Thymus (tissue), 11 donors: ENCODE data around the gene ADGRF3. TPM values are rescaled to one million over a fixed set of nuclear protein-coding genes. Genes with fewer than 3 reads are reported as not detected.
"Not testable (repeated sequence)": the region's sequence is repeated elsewhere in the genome, so short reads cannot be mapped to it uniquely, and the experiment has no call there.

Source experiments
- DNase-seq, 9 donors: peaks; one replicate each; pipeline ENCODE4 v3.0.0-alpha.2; 2013; ENCODE audit warnings: low spot score in 9 of 9, low read depth in 6 of 9, missing footprints in 1 of 9
- H3K27ac ChIP-seq, 2 donors: one replicate each; pipeline ENCODE4 v1.5.1; 2013; ENCODE audit warnings: control low read depth in 1 of 2, low read depth in 1 of 2, low read length in 1 of 2, mild to moderate bottlenecking in 1 of 2, moderate library complexity in 1 of 2
- H3K27me3 ChIP-seq, 2 donors: one replicate each; pipeline ENCODE4 v1.5.1; 2013; ENCODE audit warnings: low read length in 1 of 2; ENCODE audit not compliant: control insufficient read depth in 2 of 2, insufficient read depth in 1 of 2
- H3K36me3 ChIP-seq, 2 donors: one replicate each; pipeline ENCODE4 v1.5.1; 2013; ENCODE audit warnings: low read length in 1 of 2, mild to moderate bottlenecking in 1 of 2, moderate library complexity in 1 of 2; ENCODE audit not compliant: control insufficient read depth in 2 of 2, insufficient read depth in 2 of 2
- H3K4me1 ChIP-seq, 2 donors: one replicate each; pipeline ENCODE4 v1.5.1; 2013; ENCODE audit warnings: low read length in 2 of 2; ENCODE audit not compliant: control insufficient read depth in 2 of 2, insufficient read depth in 2 of 2
- H3K4me3 ChIP-seq, 2 donors: one replicate each; pipeline ENCODE4 v1.5.1; 2013; ENCODE audit warnings: low read length in 2 of 2, control low read depth in 1 of 2, mild to moderate bottlenecking in 1 of 2
- H3K9me3 ChIP-seq, 2 donors: one replicate each; pipeline ENCODE4 v1.5.1; 2013; ENCODE audit warnings: low read length in 1 of 2, mild to moderate bottlenecking in 1 of 2; ENCODE audit not compliant: control insufficient read depth in 2 of 2, insufficient read depth in 1 of 2
- WGBS: extraction: QIAGEN DNeasy Blood & Tissue Kit; methylation state at CpG from one replicate; pipeline ENCODE4 v1.1.7; 2013; 5-methylcytosine and 5-hydroxymethylcytosine counted together
- polyA plus RNA-seq: library from polyadenylated mRNA; stranded (reverse); fragments of 200-250 nt; gene quantifications from one replicate; pipeline ENCODE4 v1.2.3, GENCODE V29; 2013
- total RNA-seq: library from RNA; stranded (reverse); fragments of 120-200 nt; gene quantifications from one replicate; pipeline ENCODE4 v1.2.4, GENCODE V29; 2013
- donor health status: healthy.

The ADGRF3 gene
- total and polyA plus RNA-seq, 2 donors: 0.33 to 0.39 TPM

DNA sequence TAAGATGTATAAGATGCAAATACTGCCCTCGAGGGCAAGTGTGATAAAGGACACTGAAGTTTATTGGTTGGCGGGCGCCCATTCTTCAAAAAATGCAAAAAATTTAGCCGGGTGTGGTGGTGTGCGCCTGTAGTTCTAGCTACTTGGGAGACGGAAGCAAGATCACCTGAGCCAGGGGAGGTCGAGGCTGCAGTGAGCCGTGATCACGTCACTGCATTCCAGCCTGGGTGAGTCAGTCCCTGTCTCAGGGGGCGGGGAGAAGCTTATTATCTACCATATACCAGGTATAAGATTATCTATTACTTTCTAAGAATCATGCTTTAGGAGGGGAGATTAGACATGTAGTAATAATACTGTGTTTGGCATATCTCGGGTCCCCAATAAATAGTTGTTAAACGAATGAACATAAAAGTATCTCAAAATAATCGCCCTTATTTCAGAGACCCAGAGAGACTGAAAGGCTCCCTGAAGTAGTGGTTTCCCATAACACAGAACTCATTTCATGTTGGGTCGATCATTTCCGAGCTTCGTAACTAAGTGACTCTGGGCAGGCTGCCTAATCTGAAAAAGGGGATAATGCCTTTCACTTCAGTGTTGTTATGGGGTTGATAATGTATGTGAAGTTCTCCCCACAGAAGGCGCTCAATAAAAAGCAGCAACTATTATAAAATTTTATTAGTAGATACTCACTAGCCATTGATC, 1.9 kb downstream of the ADGRF3 start:
- H3K4me1 ChIP-seq: peaks cover 7 to 17% of the 10 kb centered on the region in 2 donors
- peak in 1 of 9 donors; percentile 1 for DNase-seq
- H3K27me3 ChIP-seq: no peaks in the 10 kb centered on the region
- H3K36me3 ChIP-seq: no peaks in the 10 kb centered on the region
- 63% methylated on average over 17 of the region's 17 CpGs for WGBS
- peak overlapping the region in 1 of 2 donors; percentile 95 for H3K27ac ChIP-seq
- H3K9me3 ChIP-seq: no peaks in the 10 kb centered on the region
- peak overlapping the region; percentile 57 to 76 for H3K4me3 ChIP-seq

DNA sequence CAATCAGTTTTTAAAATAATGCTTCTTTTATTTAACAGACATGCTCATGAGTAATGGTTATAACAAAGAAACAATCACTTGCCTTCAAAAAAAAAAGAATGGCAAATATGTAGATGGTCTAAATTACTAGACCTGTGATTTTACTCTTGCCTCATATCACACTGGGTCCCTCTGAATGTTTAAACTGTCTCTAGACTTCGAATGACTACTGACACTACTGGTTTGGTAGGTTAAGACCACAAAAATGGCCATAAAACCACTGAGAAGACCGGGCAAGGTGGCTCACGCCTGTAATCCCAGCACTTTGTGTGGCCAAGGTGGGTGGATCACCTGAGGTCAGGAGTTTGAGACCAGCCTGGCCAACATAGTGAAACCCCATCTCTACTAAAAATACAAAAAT, 5.8 kb downstream of the ADGRF3 start:
- H3K4me3 ChIP-seq: no peak overlapping the region
- H3K36me3 ChIP-seq: no peaks in the 10 kb centered on the region
- peaks cover 3 to 10% of the 10 kb centered on the region in 2 donors for H3K4me1 ChIP-seq
- WGBS: 93% methylated on average over 3 of the region's 3 CpGs
- no peaks in the 10 kb centered on the region for H3K9me3 ChIP-seq
- no peak for DNase-seq
- no peaks in the 10 kb centered on the region for H3K27me3 ChIP-seq
- H3K27ac ChIP-seq: no peak overlapping the region

DNA sequence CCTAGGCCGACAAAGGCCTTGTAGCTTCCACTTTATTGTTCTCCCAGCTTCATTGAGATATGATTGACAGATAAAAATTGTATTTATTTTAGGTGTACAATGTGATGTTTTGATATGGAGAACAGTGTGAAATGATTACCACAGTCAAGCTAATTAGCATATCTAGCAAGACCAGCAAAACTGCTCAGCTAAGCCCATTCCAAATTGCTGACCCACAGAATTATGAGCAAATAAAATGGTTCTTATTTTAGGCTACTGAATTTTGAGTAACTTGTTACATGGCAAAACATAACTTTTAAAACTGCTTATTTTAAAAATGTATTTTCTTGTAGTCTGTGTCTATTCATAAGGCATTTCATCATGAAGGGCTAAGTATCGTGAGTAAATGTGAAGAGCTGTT, 9.3 kb downstream of the ADGRF3 start:
- no peak for DNase-seq
- Histone ChIP-seq H3K27ac (no peak overlapping the region), H3K36me3 (no peaks in the 10 kb centered on the region), H3K9me3 (no peaks in the 10 kb centered on the region), H3K4me3 (no peak overlapping the region), H3K27me3 (no peaks in the 10 kb centered on the region), H3K4me1 (no peaks in the 10 kb centered on the region)
- WGBS: 97% methylated on average over 2 of the region's 2 CpGs

DNA sequence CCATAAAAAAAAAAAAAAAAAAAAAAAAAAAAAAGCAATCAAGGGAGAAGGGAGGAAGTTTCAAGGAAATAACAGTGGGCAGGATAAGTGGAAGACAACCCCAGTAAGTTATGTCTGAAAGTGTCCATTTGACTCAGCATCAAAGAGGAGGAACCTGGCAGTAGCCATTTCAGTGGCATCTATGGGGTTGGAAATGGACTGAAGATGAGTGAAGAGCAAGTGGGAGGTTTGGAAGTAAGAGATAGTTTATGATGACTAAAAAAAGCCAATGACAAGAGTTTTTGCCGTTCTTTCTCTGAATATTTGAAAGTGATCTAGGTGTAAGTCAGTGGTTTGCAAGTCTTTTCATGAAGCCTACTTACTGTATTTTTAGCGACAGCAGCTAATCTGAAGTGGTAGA, 9.9 kb downstream of the ADGRF3 start:
- no peaks in the 10 kb centered on the region for H3K9me3 ChIP-seq
- DNase-seq: no peak
- H3K4me3 ChIP-seq: no peak overlapping the region
- H3K27ac ChIP-seq: no peak overlapping the region
- H3K27me3 ChIP-seq: no peaks in the 10 kb centered on the region
- H3K36me3 ChIP-seq: no peaks in the 10 kb centered on the region
- no peaks in the 10 kb centered on the region for H3K4me1 ChIP-seq
- WGBS: 97% methylated on average over 2 of the region's 2 CpGs

DNA sequence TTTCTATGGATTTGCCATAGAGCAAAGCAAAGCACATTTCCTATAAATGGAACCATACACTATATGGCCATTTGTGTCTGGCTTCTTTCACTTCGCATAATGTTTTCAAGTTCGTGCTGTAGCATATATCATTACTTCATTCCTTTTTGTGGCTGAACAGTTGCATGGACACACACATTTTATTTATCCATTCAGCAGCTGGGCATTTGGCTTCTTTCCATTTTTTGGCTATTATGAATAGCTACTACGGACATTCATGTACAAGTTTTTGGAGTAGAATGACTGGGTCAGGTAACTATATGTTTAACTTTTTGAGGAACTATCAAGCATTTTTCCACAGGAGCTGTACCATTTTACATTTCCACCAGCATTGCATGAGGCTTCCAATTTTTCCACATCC, 11.4 kb downstream of the ADGRF3 start:
- no peak overlapping the region for H3K27ac ChIP-seq
- H3K4me1 ChIP-seq: peaks cover 0 to 4% of the 10 kb centered on the region in 2 donors
- H3K36me3 ChIP-seq: no peaks in the 10 kb centered on the region
- no peaks in the 10 kb centered on the region for H3K27me3 ChIP-seq
- 96% methylated on average over 3 of the region's 3 CpGs for WGBS
- H3K9me3 ChIP-seq: no peaks in the 10 kb centered on the region
- no peak overlapping the region for H3K4me3 ChIP-seq
- no peak for DNase-seq

DNA sequence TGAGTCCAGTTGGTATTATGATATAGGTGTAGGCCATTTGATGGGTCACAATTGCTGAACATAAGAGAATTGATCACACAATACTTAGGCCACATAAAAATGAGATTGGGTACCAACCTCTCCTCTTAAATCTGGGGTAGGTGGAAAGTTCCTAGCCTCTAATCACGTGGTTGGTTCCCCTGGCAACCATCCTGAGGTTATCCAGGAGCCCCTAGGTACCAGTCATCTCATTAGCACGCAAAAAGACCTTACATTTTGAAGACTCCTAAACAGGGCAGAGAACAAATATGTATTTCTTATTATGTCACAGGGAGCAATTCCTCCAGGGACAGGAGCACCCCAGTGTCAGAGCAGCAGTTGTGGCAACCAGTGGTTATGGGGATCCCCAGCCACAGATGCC, 13.3 kb downstream of the ADGRF3 start:
- WGBS: 96% methylated on average over 2 of the region's 2 CpGs
- no peak overlapping the region for H3K27ac ChIP-seq
- peaks cover 0 to 6% of the 10 kb centered on the region in 2 donors for H3K4me1 ChIP-seq
- H3K27me3 ChIP-seq: no peaks in the 10 kb centered on the region
- DNase-seq: no peak
- H3K36me3 ChIP-seq: no peaks in the 10 kb centered on the region
- no peaks in the 10 kb centered on the region for H3K9me3 ChIP-seq
- H3K4me3 ChIP-seq: no peak overlapping the region

DNA sequence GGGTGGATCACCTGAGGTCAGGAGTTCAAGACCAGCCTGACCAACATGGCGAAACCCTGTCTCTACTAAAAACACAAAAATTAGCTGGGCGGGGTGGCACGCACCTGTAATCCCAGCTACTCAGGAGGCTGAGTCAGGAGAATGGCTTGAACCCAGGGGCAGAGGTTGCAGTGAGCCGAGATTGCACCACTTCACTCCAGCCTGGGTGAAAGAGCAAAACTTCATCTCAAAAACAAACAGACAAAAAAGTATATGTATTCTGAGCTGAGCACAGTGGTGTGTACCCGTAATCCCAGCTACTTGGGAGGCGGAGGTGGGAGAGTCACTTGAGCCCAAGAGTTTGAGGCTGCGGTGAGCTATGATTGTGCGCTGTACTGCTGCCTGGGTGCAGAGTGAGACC, 15.3 kb downstream of the ADGRF3 start:
- not testable (repeated sequence) for H3K36me3 ChIP-seq, H3K4me1 ChIP-seq, DNase-seq, H3K27ac ChIP-seq, H3K4me3 ChIP-seq, H3K9me3 ChIP-seq, H3K27me3 ChIP-seq
- 99% methylated on average over 8 of the region's 8 CpGs for WGBS

DNA sequence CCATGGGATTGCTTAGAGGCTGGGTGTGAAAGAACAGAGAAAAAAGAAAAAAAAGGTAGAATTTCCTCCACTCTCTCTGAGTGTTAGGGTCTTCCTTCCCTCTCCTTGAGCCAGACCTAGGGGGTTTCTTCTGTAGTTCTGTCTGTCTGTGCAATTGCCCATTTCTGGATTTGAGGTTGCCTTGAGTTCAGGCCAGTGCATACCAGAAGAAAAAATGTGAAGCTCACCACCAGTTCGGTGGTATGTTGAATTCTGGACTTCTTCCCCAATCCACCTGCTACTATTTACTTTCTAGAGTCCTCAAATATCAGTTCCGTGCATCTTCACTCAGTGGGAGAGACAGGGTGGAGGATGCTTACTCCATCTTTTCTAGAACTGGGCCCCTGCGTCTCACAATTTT, 16.0 kb downstream of the ADGRF3 start:
- H3K4me1 ChIP-seq: peaks cover 0 to 6% of the 10 kb centered on the region in 2 donors
- DNase-seq: no peak
- 96% methylated on average over 3 of the region's 3 CpGs for WGBS
- H3K4me3 ChIP-seq: no peak overlapping the region
- peak overlapping the region in 1 of 2 donors; percentile 38 for H3K27ac ChIP-seq
- H3K36me3 ChIP-seq: no peaks in the 10 kb centered on the region
- no peaks in the 10 kb centered on the region for H3K27me3 ChIP-seq
- no peaks in the 10 kb centered on the region for H3K9me3 ChIP-seq

DNA sequence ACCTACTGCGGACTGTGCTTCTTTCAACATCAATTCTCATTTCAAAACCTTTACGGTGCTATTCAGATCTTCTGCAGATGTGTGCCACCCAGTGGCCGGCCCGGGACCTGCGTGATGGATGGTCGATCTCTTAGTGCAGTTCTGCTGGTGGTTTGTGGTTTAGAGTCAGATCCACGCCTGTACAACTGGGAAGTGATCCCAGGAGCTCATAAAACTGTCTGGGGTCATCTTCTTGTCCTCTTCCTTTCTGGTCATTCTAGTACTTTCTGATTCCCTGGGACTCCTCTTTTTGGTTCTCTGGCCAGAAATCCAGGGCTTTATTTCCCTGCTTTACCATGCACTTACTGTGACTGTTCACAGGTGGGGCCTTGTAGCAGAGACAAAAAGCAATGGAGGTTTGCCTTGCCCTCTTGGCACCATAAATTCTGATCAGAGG, 16.5 kb downstream of the ADGRF3 start:
- WGBS: 4% methylated on average over 7 of the region's 7 CpGs
- H3K4me3 ChIP-seq: no peak overlapping the region
- no peaks in the 10 kb centered on the region for H3K36me3 ChIP-seq

More for the DNA sequence above, 16.5 kb downstream of the ADGRF3 start:
- Histone ChIP-seq H3K27me3 (no peaks in the 10 kb centered on the region), H3K9me3 (no peaks in the 10 kb centered on the region), H3K27ac (peak overlapping the region in 1 of 2 donors; percentile 38), H3K4me1 (peaks cover 0 to 6% of the 10 kb centered on the region in 2 donors)
- DNase-seq: peak in 8 of 9 donors; percentile 54 to 88 (median 70)
